GM21717 (cell line): Measurements from ENCODE around the gene TNS3.

ENCODE experiments used
- ATAC-seq: cut with Tn5 transposase; IDR thresholded peaks from one replicate; pipeline ENCODE4 v1.9.1; 2021; ENCODE audit warnings: mild to moderate bottlenecking, moderate library complexity; ENCODE audit not compliant: unreplicated experiment

TNS3 gene

GRCh38 chr7:47295606-47296005, 286.3 kb downstream of the TNS3 start:
- no peak for ATAC-seq

GRCh38 chr7:47294556-47295222, 287.2 kb downstream of the TNS3 start:
- ATAC-seq, result no peak

GRCh38 chr7:47293884-47294555, 287.9 kb downstream of the TNS3 start:
- ATAC-seq, result no peak

- ATAC-seq, result no peak
These were observed 289.0 kb downstream of the TNS3 start for GRCh38 chr7:47292832-47293309.

GRCh38 chr7:47291461-47292081, 290.3 kb downstream of the TNS3 start:
- ATAC-seq, result peak; percentile 96

GRCh38 chr7:47290867-47291266, 291.0 kb downstream of the TNS3 start:
- ATAC-seq, result no peak

GRCh38 chr7:47290466-47290865, 291.4 kb downstream of the TNS3 start:
- ATAC-seq, result no peak

- ATAC-seq, result no peak
These were observed 293.9 kb downstream of the TNS3 start for GRCh38 chr7:47288060-47288459.

GRCh38 chr7:47285860-47286491, 295.9 kb downstream of the TNS3 start:
- no peak for ATAC-seq

- no peak for ATAC-seq
These were observed 296.9 kb downstream of the TNS3 start for GRCh38 chr7:47284691-47285635.

GRCh38 chr7:47283497-47284131, 298.3 kb downstream of the TNS3 start:
- no peak for ATAC-seq

GRCh38 chr7:47282790-47283496, 299.0 kb downstream of the TNS3 start:
- no peak for ATAC-seq

GRCh38 chr7:47281966-47282643, 299.8 kb downstream of the TNS3 start:
- no peak for ATAC-seq

GRCh38 chr7:47281161-47281560, 300.8 kb downstream of the TNS3 start:
- ATAC-seq, result no peak

- no peak for ATAC-seq
These were observed 301.8 kb downstream of the TNS3 start for GRCh38 chr7:47280114-47280513.

- no peak for ATAC-seq
These were observed 303.9 kb downstream of the TNS3 start for GRCh38 chr7:47278043-47278442.

GRCh38 chr7:47277321-47277781, 304.6 kb downstream of the TNS3 start:
- no peak for ATAC-seq

- no peak for ATAC-seq
These were observed 307.7 kb downstream of the TNS3 start for GRCh38 chr7:47273974-47274766.
